Upper lobe of left lung (tissue), 4 donors: Measurements from ENCODE around the gene CIT.

Experiments
- CTCF ChIP-seq, 6 experiments: fragments of 450-650 bp in 4 of 6; fragments of 200-600 bp in 2 of 6; sonication (generic) in 2 of 6; IDR thresholded peaks; one replicate each; pipeline ENCODE4 v1.5.1; 2016 to 2019; ENCODE audit warnings: antibody characterized with exemption in 6 of 6
- POLR2A ChIP-seq, 4 donors: fragments of 450-650 bp; IDR thresholded peaks; one replicate each; pipeline ENCODE4 v1.5.1; 2016 to 2017; ENCODE audit warnings: antibody characterized with exemption in 4 of 4, mild to moderate bottlenecking in 2 of 4
- POLR2AphosphoS5 ChIP-seq, 2 donors: sonication (generic); formaldehyde crosslinking; IDR thresholded peaks; one replicate each; pipeline ENCODE4 v1.5.1; 2017; ENCODE audit warnings: antibody characterized with exemption in 2 of 2

GRCh38 chr12:119664642-119665041, 212.5 kb downstream of the CIT start:
- no peak for TF ChIP-seq CTCF (IDR thresholded peaks at IDR 0.05)
- TF ChIP-seq POLR2AphosphoS5 (IDR thresholded peaks at IDR 0.05), result no peak
- TF ChIP-seq POLR2A (IDR thresholded peaks at IDR 0.05), result no peak
